GM12878 (cell line): ENCODE data around the gene PIP4K2A. TPM values are rescaled to one million over a fixed set of nuclear protein-coding genes. Genes with fewer than 3 reads are reported as not detected.
"Not testable (repeated sequence)": the region's sequence is repeated elsewhere in the genome, so short reads cannot be mapped to it uniquely, and the experiment has no call there.

ENCODE experiments used
- ATAC-seq: fragments of 200-7000 bp; cut with Tn5 transposase; 3 replicates; pipeline ENCODE4 v1.9.1; 2020; ENCODE audit warnings: mild to moderate bottlenecking, moderate library complexity
- BruUV-seq: library from RNA; stranded (reverse); fragments of 400-500 nt; replicated peaks from 2 replicates; lab custom pipeline; 2021; lab: Mats Ljungman, UMichigan
- CTCF ChIA-PET: fragments of 300-600 bp; sonication (Branson Sonifier 250); formaldehyde crosslinking; extraction: SDS; loops from one replicate; lab custom pipeline; 2021; ENCODE audit warnings: inconsistent platforms; lab: Yijun Ruan, JAX
- POLR2A ChIA-PET: fragments of 350-600 bp; formaldehyde crosslinking; extraction: SDS; loops from one replicate; lab custom pipeline; 2021; ENCODE audit warnings: inconsistent platforms; lab: Charles Lee
- RAD21 ChIA-PET: fragments of 300-600 bp; sonication (Branson Sonifier 250); formaldehyde crosslinking; loops from one replicate; lab custom pipeline; 2023; ENCODE audit warnings: antibody characterized with exemption; ENCODE audit not compliant: unreplicated experiment; lab: Charles Lee
- SMC1A ChIA-PET: fragments of 300-600 bp; sonication (Branson Sonifier 250); formaldehyde crosslinking; loops from one replicate; lab custom pipeline; 2023; ENCODE audit not compliant: unreplicated experiment, uncharacterized antibody; lab: Charles Lee
- DNase-seq: peaks from one replicate; pipeline ENCODE4 v3.0.0-alpha.2; 2011; ENCODE audit warnings: low read depth, low spot score
- FAIRE-seq: peaks from 3 replicates; lab custom pipeline; 2011; peaks lifted over from hg19 to GRCh38; lab: Jason Lieb, UNC
- H2AFZ ChIP-seq: 2 replicates; pipeline ENCODE4 v1.6.0; 2011; ENCODE audit warnings: low read depth, low read length, control low read depth; ENCODE audit not compliant: control insufficient read depth
- H3K27ac ChIP-seq: 2 replicates; pipeline ENCODE4 v1.5.1; 2011; ENCODE audit warnings: control low read depth; ENCODE audit not compliant: control insufficient read depth, insufficient read depth
- H3K27me3 ChIP-seq, 2 experiments: replicated peaks in 1 of 2; 2 replicates each; pipeline versions ENCODE4 v1.6.0 to v1.6.1; 2011; ENCODE audit warnings: low read length in 1 of 2; ENCODE audit not compliant: control insufficient read depth in 2 of 2, insufficient read depth in 2 of 2
- H3K36me3 ChIP-seq, 2 experiments: 2 replicates each; pipeline ENCODE4 v1.5.1; 2011; ENCODE audit warnings: low read length in 1 of 2; ENCODE audit not compliant: control insufficient read depth in 2 of 2, insufficient read depth in 2 of 2
- H3K4me1 ChIP-seq: 2 replicates; pipeline ENCODE4 v1.6.1; 2011; ENCODE audit warnings: mild to moderate bottlenecking, low read length, moderate library complexity, mixed read lengths; ENCODE audit not compliant: control insufficient read depth, insufficient read depth
- H3K4me2 ChIP-seq: 2 replicates; pipeline ENCODE4 v1.6.0; 2011; ENCODE audit warnings: control low read depth; ENCODE audit not compliant: control insufficient read depth, insufficient read depth
- H3K4me3 ChIP-seq: fragments of 200-600 bp; sonication (generic); 2 replicates; pipeline ENCODE4 v1.5.1; 2016
- H3K79me2 ChIP-seq: 2 replicates; pipeline ENCODE4 v1.6.0; 2011; ENCODE audit warnings: low read length; ENCODE audit not compliant: control insufficient read depth, insufficient read depth
- H3K9ac ChIP-seq: 2 replicates; pipeline ENCODE4 v1.8.0; 2011; ENCODE audit warnings: low read length, control low read depth, mixed read lengths; ENCODE audit not compliant: control insufficient read depth, insufficient read depth
- H3K9me3 ChIP-seq: replicated peaks from 3 replicates; pipeline ENCODE4 v1.5.1; 2011; ENCODE audit warnings: mild to moderate bottlenecking, low read length; ENCODE audit not compliant: control insufficient read depth, insufficient read depth
- H4K20me1 ChIP-seq: 2 replicates; pipeline ENCODE4 v1.6.0; 2011; ENCODE audit not compliant: control insufficient read depth, insufficient read depth
- CHD2 ChIP-seq: IDR thresholded peaks from 2 replicates; pipeline ENCODE4 v1.6.1; 2011; ENCODE audit warnings: low read depth, low read length, improper control_type of control experiment, borderline replicate concordance
- JUND ChIP-seq: IDR thresholded peaks from 2 replicates; pipeline ENCODE4 v1.6.1; 2012; ENCODE audit warnings: low read depth, mild to moderate bottlenecking, low read length, improper control_type of control experiment, moderate library complexity
- NFIC ChIP-seq: IDR thresholded peaks from 2 replicates; pipeline ENCODE4 v1.6.1; 2012; ENCODE audit warnings: low read depth, mild to moderate bottlenecking, inconsistent platforms, low read length, moderate library complexity
- RB1 ChIP-seq: fragments of 450-650 bp; formaldehyde crosslinking; IDR thresholded peaks from 2 replicates; pipeline ENCODE4 v1.6.1; 2017; ENCODE audit warnings: mild to moderate bottlenecking, borderline replicate concordance
- RBBP5 ChIP-seq: fragments of 200-600 bp; sonication (generic); conservative IDR thresholded peaks from 2 replicates; pipeline ENCODE4 v1.6.1; 2016
- SMAD5 ChIP-seq: IDR thresholded peaks from 2 replicates; pipeline ENCODE4 v1.6.1; 2016; ENCODE audit warnings: antibody characterized with exemption, low read depth
- ZNF687 ChIP-seq: fragments of 450-650 bp; IDR thresholded peaks from 2 replicates; pipeline ENCODE4 v1.6.1; 2017; ENCODE audit warnings: mild to moderate bottlenecking, moderate library complexity
- WGBS: methylation state at CpG from one replicate; pipeline ENCODE4 v1.1.6; 2016; ENCODE audit warnings: low lambda C conversion rate; ENCODE audit not compliant: insufficient replicate concordance, insufficient coverage; ENCODE audit errors: missing lambda C conversion rate; 5-methylcytosine and 5-hydroxymethylcytosine counted together
- in situ Hi-C: fragments of 300-500 bp; cut with MboI; formaldehyde crosslinking; loops from 9 replicates; pipeline ENCODE4 v1.14.3; 2018; ENCODE audit warnings: mixed read lengths
- intact Hi-C: fragments of 100-400 bp; cut with micrococcal nuclease; formaldehyde crosslinking; loops from one replicate; pipeline ENCODE4 v1.14.2; 2022; ENCODE audit not compliant: unreplicated experiment
- polyA plus RNA-seq, 11 experiments: library from polyadenylated mRNA; depleted of rRNA in 4 of 11; unstranded in 6 of 11; stranded (reverse) in 5 of 11; fragments of >200 nt; fragmentation: Nextera tagmentation in 4 of 11; fragmentation: Illumina TruSeq in 1 of 11; extraction: Ambion mirVana in 4 of 11; extraction: Trizol in 1 of 11; gene quantifications; 1 replicate in 1 of 11; 2 replicates in 10 of 11; pipeline versions ENCODE4 v1.2.1 to v1.2.3, GENCODE V29; 2011 to 2016; ENCODE audit warnings: inconsistent platforms in 2 of 11, missing spikeins in 2 of 11, low read depth in 1 of 11
- total RNA-seq, 4 experiments: library from RNA; depleted of rRNA in 3 of 4; stranded (reverse); fragments of >200 nt in 3 of 4; fragmentation: Illumina TruSeq in 1 of 4; extraction: Trizol in 1 of 4; gene quantifications; 2 replicates each; pipeline versions ENCODE4 v1.2.1 to v1.2.3, GENCODE V29; 2013 to 2021

The PIP4K2A gene
- total and polyA plus RNA-seq, 10 of the 15 experiments (the other 5 are each of a cell fraction or from before 2014, with no cell fraction given) = 54.3 to 139 (median 84.4) TPM

GRCh38 chr10:22527520-22527919 is 186.9 kb downstream of the PIP4K2A start:
- H4K20me1 ChIP-seq = no peaks in the 10 kb centered on the region
- DNase-seq (no peak), ATAC-seq (no peak), FAIRE-seq (no peak)
- H3K4me2 ChIP-seq = no peak overlapping the region
- SMC1A ChIA-PET = no interaction called here
- RAD21 ChIA-PET = no interaction called here
- H2AFZ ChIP-seq = no peak overlapping the region
- in situ Hi-C loops (no loop called here), intact Hi-C loops (no loop called here)
- no peak overlapping the region for H3K27ac ChIP-seq
- H3K4me3 ChIP-seq = no peak overlapping the region
- no TSS peak for BruUV-seq
- CTCF ChIA-PET = no interaction called here
- H3K27me3 ChIP-seq = no peaks in the 10 kb centered on the region
- no peaks in the 10 kb centered on the region for H3K36me3 ChIP-seq
- H3K9ac ChIP-seq = no peak overlapping the region
- 90% methylated on average over 2 of the region's 2 CpGs for WGBS
- no peaks in the 10 kb centered on the region for H3K4me1 ChIP-seq
- TF ChIP-seq CHD2 (no peak), NFIC (no peak), JUND (no peak), RB1 (no peak), ZNF687 (no peak), SMAD5 (no peak), RBBP5 (no peak)
- H3K9me3 ChIP-seq = no peaks in the 10 kb centered on the region; the same call in 2 of the 3 replicates
- no peaks in the 10 kb centered on the region for H3K79me2 ChIP-seq
- POLR2A ChIA-PET = no interaction called here

DNA sequence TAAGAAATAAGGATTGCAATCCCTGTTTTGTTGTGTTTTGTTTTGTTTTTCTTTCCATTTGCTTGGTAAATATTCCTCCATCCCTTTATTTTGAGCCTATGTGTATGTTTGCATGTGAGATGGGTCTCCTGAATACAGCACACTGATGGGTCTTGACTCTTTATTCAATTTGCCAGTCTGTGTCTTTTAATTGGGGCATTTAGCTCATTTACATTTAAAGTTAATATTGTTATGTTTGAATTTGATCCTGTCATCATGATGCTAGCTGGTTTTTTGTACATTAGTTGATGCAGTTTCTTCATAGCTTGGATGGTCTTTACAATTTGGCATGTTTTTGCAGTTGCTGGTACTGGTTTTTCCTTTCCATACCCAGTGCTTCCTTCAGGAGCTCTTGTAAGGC is 190.0 kb downstream of the PIP4K2A start:
- H3K9me3 ChIP-seq, H3K4me3 ChIP-seq, H3K27me3 ChIP-seq, H3K36me3 ChIP-seq, in situ Hi-C loops, FAIRE-seq, ATAC-seq, CTCF ChIA-PET, H3K4me2 ChIP-seq, H3K9ac ChIP-seq, RAD21 ChIA-PET, H2AFZ ChIP-seq, H3K79me2 ChIP-seq, DNase-seq, intact Hi-C loops, SMC1A ChIA-PET, H4K20me1 ChIP-seq, BruUV-seq, H3K4me1 ChIP-seq, POLR2A ChIA-PET, H3K27ac ChIP-seq: not testable (repeated sequence)

DNA sequence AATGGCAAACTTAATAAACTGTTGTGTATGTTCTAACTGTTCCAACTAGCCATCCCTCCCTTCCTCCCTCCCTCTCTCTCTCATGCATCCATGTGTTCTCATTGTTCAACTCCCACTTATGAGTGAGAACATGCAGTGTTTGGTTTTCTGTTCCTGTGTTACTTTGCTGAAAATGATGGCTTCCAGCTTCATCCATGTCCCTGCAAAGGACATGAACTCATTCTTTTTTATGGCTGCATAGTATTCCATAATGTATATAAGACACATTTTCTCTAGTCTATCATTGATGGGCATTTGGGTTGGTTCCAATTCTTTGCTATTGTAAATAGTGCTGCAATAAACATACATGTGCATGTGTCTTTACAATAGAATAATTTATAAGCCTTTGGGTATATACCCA is 193.7 kb downstream of the PIP4K2A start:
- H3K27ac ChIP-seq, FAIRE-seq, POLR2A ChIA-PET, in situ Hi-C loops, H3K4me3 ChIP-seq, H3K9me3 ChIP-seq, DNase-seq, H3K36me3 ChIP-seq, ATAC-seq, H2AFZ ChIP-seq, H3K9ac ChIP-seq, H3K4me1 ChIP-seq, BruUV-seq, H3K4me2 ChIP-seq, H3K27me3 ChIP-seq, RAD21 ChIA-PET, CTCF ChIA-PET, H3K79me2 ChIP-seq, intact Hi-C loops, SMC1A ChIA-PET, H4K20me1 ChIP-seq: not testable (repeated sequence)
